Bronchial epithelial cell (primary cell): Measurements from ENCODE around the gene CLDN16. TPM values are rescaled to one million over a fixed set of nuclear protein-coding genes. Genes with fewer than 3 reads are reported as not detected.

Experiments
- DNase-seq: peaks from one replicate; pipeline ENCODE4 v3.0.0-alpha.2; 2010; ENCODE audit warnings: low read depth
- FAIRE-seq: peaks from 2 replicates; lab custom pipeline; 2011; peaks lifted over from hg19 to GRCh38; lab: Jason Lieb, UNC
- H3K27me3 ChIP-seq: 2 replicates; pipeline ENCODE4 v1.5.1; 2011; ENCODE audit warnings: low read length; ENCODE audit not compliant: control insufficient read depth, insufficient read depth
- H3K36me3 ChIP-seq: 2 replicates; pipeline ENCODE4 v1.5.1; 2011; ENCODE audit warnings: low read length; ENCODE audit not compliant: control insufficient read depth, insufficient read depth
- H3K4me3 ChIP-seq: 2 replicates; pipeline ENCODE4 v1.5.1; 2011; ENCODE audit warnings: mild to moderate bottlenecking, low read depth, low read length, control low read depth
- CTCF ChIP-seq: IDR thresholded peaks from 2 replicates; pipeline ENCODE4 v1.5.1; 2011; ENCODE audit warnings: mild to moderate bottlenecking, moderate library complexity, low read length, control low read depth, inconsistent platforms; ENCODE audit not compliant: insufficient read depth, severe bottlenecking
- total RNA-seq: library from RNA; depleted of rRNA; stranded (reverse); fragments of >200 nt; gene quantifications from 2 replicates; pipeline ENCODE4 v1.2.1, GENCODE V29; 2014

Gene CLDN16
- total RNA-seq, 1 donor from 2014 or later = 0.26 TPM

GRCh38 chr3:190360228-190360627 lies 27.7 kb upstream of the CLDN16 start:
- Histone ChIP-seq H3K36me3 (no peaks in the 10 kb centered on the region), H3K27me3 (no peaks in the 10 kb centered on the region), H3K4me3 (no peak overlapping the region)
- FAIRE-seq = no peak
- no peak for TF ChIP-seq CTCF
- no peak for DNase-seq

GRCh38 chr3:190361791-190362190 lies 26.2 kb upstream of the CLDN16 start:
- FAIRE-seq = no peak
- no peak overlapping the region for H3K4me3 ChIP-seq
- TF ChIP-seq CTCF = no peak
- no peak for DNase-seq
- no peaks in the 10 kb centered on the region for H3K27me3 ChIP-seq
- H3K36me3 ChIP-seq = no peaks in the 10 kb centered on the region

GRCh38 chr3:190362258-190362657 lies 25.7 kb upstream of the CLDN16 start:
- Histone ChIP-seq H3K36me3 (no peaks in the 10 kb centered on the region), H3K4me3 (no peak overlapping the region), H3K27me3 (no peaks in the 10 kb centered on the region)
- no peak for DNase-seq
- FAIRE-seq = no peak
- no peak for TF ChIP-seq CTCF

DNA sequence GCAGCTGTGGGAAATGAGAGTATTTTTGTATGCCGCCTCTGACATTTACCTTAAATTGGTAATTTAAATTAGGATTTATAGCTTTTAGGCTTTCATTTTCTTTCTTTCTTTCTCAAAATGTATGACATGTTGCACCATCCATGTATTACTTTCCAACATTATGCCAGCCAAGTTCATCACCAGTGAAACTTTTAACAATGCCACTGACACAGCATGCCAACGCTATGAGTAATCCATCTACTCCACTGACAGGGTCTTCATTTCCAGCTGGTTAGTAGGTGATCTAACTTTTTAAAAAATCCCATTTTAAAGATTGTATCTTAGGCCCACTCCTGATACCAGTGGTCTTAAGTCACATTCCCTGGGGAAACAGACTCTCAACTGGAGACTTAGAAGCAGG lies 21.8 kb upstream of the CLDN16 start:
- DNase-seq (peak; percentile 74), FAIRE-seq (peak; percentile 18)
- no peak for TF ChIP-seq CTCF
- no peaks in the 10 kb centered on the region for H3K36me3 ChIP-seq
- no peak overlapping the region for H3K4me3 ChIP-seq
- no peaks in the 10 kb centered on the region for H3K27me3 ChIP-seq

DNA sequence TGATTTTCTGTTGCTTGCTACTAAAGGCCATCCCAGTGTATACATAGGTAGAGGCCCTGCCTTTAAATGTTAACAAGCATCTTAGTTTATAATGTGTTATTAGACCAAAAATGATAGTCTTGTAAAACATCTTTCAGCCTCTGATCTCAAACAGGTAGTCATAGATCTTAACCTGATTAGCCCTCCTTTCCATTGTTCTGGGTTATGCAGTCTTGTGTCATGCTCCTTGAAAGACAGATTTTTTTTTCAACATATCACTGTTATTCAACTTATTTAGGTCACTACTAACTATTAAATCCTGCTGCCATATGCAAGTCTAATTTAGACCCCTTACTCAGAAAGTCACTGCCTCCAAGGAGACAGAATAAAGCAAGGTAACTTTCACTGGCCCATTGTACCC lies 19.1 kb upstream of the CLDN16 start:
- FAIRE-seq (no peak), DNase-seq (peak; percentile 65)
- H3K36me3 ChIP-seq = no peaks in the 10 kb centered on the region

More for the DNA sequence above, 19.1 kb upstream of the CLDN16 start:
- TF ChIP-seq CTCF = no peak
- H3K27me3 ChIP-seq = no peaks in the 10 kb centered on the region
- H3K4me3 ChIP-seq = no peak overlapping the region
